Liver (tissue), 3 donors: Measurements from ENCODE around the gene DCBLD2.

Experiments used
- CTCF ChIP-seq: fragments of 150-350 bp; IDR thresholded peaks from 2 replicates; pipeline ENCODE4 v1.5.1; 2017; ENCODE audit warnings: improper control_type of control experiment, low read depth, low read length; ENCODE audit not compliant: missing input control
- FOXA1 ChIP-seq: IDR thresholded peaks from 2 replicates; pipeline ENCODE4 v1.6.1; 2016; ENCODE audit warnings: antibody characterized with exemption
- GABPA ChIP-seq, 2 donors: IDR thresholded peaks in 1 of 2; conservative IDR thresholded peaks in 1 of 2; 2 replicates each; pipeline ENCODE4 v1.6.1; 2016; ENCODE audit warnings: antibody characterized with exemption in 2 of 2, mild to moderate bottlenecking in 1 of 2, moderate library complexity in 1 of 2
- MAX ChIP-seq: IDR thresholded peaks from 2 replicates; pipeline ENCODE4 v1.6.1; 2016; ENCODE audit warnings: antibody characterized with exemption
- RAD21 ChIP-seq, 2 donors: IDR thresholded peaks; 2 replicates each; pipeline ENCODE4 v1.6.1; 2016; ENCODE audit warnings: antibody characterized with exemption in 2 of 2, mild to moderate bottlenecking in 2 of 2
- REST ChIP-seq: IDR thresholded peaks from 2 replicates; pipeline ENCODE4 v1.6.1; 2016; ENCODE audit warnings: antibody characterized with exemption, mild to moderate bottlenecking
- RXRA ChIP-seq, 2 donors: IDR thresholded peaks; 2 replicates each; pipeline ENCODE4 v1.6.1; 2017 to 2018; ENCODE audit warnings: antibody characterized with exemption in 2 of 2, mild to moderate bottlenecking in 1 of 2
- TAF1 ChIP-seq: conservative IDR thresholded peaks from 2 replicates; pipeline ENCODE4 v1.6.1; 2016; ENCODE audit warnings: antibody characterized with exemption, mild to moderate bottlenecking
- YY1 ChIP-seq: IDR thresholded peaks from 2 replicates; pipeline ENCODE4 v1.6.1; 2016; ENCODE audit warnings: antibody characterized with exemption, mild to moderate bottlenecking
- TF ChIP-seq, protein P1 (sequence below): IDR thresholded peaks from 2 replicates; pipeline ENCODE4 v1.6.1; 2016; ENCODE audit warnings: antibody characterized with exemption
- donor health status: healthy.
- donor health status: healthy.

DNA sequence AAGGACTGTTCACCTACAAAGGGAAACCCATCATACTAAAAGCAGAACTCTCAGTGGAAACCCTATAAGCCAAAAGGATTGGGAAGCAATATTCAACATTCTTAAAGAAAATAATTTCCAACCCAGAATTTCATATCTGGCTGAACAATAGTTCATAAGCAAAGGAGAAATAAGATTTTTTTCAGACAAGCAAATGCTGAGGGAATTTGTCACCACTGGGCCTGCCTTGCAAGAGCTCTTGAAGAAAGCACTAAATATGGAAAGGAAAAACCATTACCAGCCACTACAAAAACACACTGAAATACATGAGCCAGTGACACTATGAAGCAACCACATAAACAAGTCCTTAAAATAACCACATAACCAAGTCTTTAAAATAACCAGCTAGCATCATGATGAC, 28.9 kb upstream of the DCBLD2 start:
- no peak for TF ChIP-seq RXRA (IDR thresholded peaks at IDR 0.05)
- TF ChIP-seq TAF1, result no peak
- no peak for TF ChIP-seq CTCF
- TF ChIP-seq GABPA (IDR thresholded peaks at IDR 0.05 in 1 of 2, conservative IDR thresholded peaks at IDR 0.05 in 1 of 2), result no peak
- no peak for TF ChIP-seq FOXA1
- no peak for TF ChIP-seq MAX
- TF ChIP-seq, protein P1, sequence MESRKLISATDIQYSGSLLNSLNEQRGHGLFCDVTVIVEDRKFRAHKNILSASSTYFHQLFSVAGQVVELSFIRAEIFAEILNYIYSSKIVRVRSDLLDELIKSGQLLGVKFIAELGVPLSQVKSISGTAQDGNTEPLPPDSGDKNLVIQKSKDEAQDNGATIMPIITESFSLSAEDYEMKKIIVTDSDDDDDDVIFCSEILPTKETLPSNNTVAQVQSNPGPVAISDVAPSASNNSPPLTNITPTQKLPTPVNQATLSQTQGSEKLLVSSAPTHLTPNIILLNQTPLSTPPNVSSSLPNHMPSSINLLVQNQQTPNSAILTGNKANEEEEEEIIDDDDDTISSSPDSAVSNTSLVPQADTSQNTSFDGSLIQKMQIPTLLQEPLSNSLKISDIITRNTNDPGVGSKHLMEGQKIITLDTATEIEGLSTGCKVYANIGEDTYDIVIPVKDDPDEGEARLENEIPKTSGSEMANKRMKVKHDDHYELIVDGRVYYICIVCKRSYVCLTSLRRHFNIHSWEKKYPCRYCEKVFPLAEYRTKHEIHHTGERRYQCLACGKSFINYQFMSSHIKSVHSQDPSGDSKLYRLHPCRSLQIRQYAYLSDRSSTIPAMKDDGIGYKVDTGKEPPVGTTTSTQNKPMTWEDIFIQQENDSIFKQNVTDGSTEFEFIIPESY, result no peak
- no peak for TF ChIP-seq RAD21 (IDR thresholded peaks at IDR 0.05)
- no peak for TF ChIP-seq YY1
- TF ChIP-seq REST, result no peak
